Astrocyte (in vitro differentiated cells and primary cell): ENCODE results near the gene NUP58. TPM values are rescaled to one million over a fixed set of nuclear protein-coding genes. Genes with fewer than 3 reads are reported as not detected.

ENCODE experiments used
- DNase-seq: peaks from one replicate; pipeline ENCODE4 v3.0.0-alpha.2; 2010; ENCODE audit warnings: low read depth
- FAIRE-seq: peaks from 2 replicates; lab custom pipeline; 2011; peaks lifted over from hg19 to GRCh38; lab: Jason Lieb, UNC
- H2AFZ ChIP-seq: 2 replicates; pipeline ENCODE4 v1.6.0; 2012; ENCODE audit warnings: low read depth, low read length, inconsistent platforms
- H3K27ac ChIP-seq: 2 replicates; pipeline ENCODE4 v1.5.1; 2011; ENCODE audit warnings: low read depth, low read length, inconsistent platforms
- H3K27me3 ChIP-seq: 2 replicates; pipeline ENCODE4 v1.6.0; 2011; ENCODE audit warnings: low read length, inconsistent platforms; ENCODE audit not compliant: insufficient read depth
- H3K36me3 ChIP-seq: 2 replicates; pipeline ENCODE4 v1.5.1; 2011; ENCODE audit warnings: low read length, inconsistent platforms; ENCODE audit not compliant: insufficient read depth
- H3K4me1 ChIP-seq: 2 replicates; pipeline ENCODE4 v1.5.1; 2011; ENCODE audit warnings: low read length, inconsistent platforms; ENCODE audit not compliant: insufficient read depth
- H3K4me2 ChIP-seq: 2 replicates; pipeline ENCODE4 v1.6.0; 2012; ENCODE audit warnings: low read length, inconsistent platforms
- H3K4me3 ChIP-seq: 2 replicates; pipeline ENCODE4 v1.5.1; 2011; ENCODE audit warnings: low read depth, mild to moderate bottlenecking, low read length, inconsistent platforms; ENCODE audit not compliant: insufficient read depth
- H3K79me2 ChIP-seq: 2 replicates; pipeline ENCODE4 v1.6.0; 2012; ENCODE audit warnings: mild to moderate bottlenecking, low read length, inconsistent platforms; ENCODE audit not compliant: insufficient read depth
- H3K9ac ChIP-seq: 2 replicates; pipeline ENCODE4 v1.6.0; 2012; ENCODE audit warnings: mild to moderate bottlenecking, low read length, inconsistent platforms
- H3K9me3 ChIP-seq: 2 replicates; pipeline ENCODE4 v1.5.1; 2012; ENCODE audit warnings: low read depth, mild to moderate bottlenecking, low read length, inconsistent platforms; ENCODE audit not compliant: insufficient read depth
- H4K20me1 ChIP-seq: 2 replicates; pipeline ENCODE4 v1.6.0; 2012; ENCODE audit warnings: low read length, inconsistent platforms; ENCODE audit not compliant: insufficient read depth
- H3K27ac Mint-ChIP-seq: one replicate; pipeline ENCODE4 v1.8.0; 2021; ENCODE audit warnings: mild to moderate bottlenecking, mixed read lengths; ENCODE audit not compliant: unreplicated experiment
- H3K27me3 Mint-ChIP-seq: one replicate; pipeline ENCODE4 v1.8.0; 2021; ENCODE audit warnings: low read depth, mixed read lengths; ENCODE audit not compliant: unreplicated experiment
- H3K36me3 Mint-ChIP-seq: one replicate; pipeline ENCODE4 v1.8.0; 2021; ENCODE audit warnings: low read depth, mixed read lengths; ENCODE audit not compliant: unreplicated experiment
- H3K4me1 Mint-ChIP-seq: one replicate; pipeline ENCODE4 v1.8.0; 2021; ENCODE audit warnings: low read depth, mixed read lengths; ENCODE audit not compliant: unreplicated experiment
- H3K4me3 Mint-ChIP-seq: one replicate; pipeline ENCODE4 v1.8.0; 2021; ENCODE audit warnings: mild to moderate bottlenecking, moderate library complexity, mixed read lengths; ENCODE audit not compliant: unreplicated experiment
- H3K9me3 Mint-ChIP-seq: one replicate; pipeline ENCODE4 v1.8.0; 2021; ENCODE audit warnings: mild to moderate bottlenecking, mixed read lengths; ENCODE audit not compliant: unreplicated experiment
- EZH2 ChIP-seq: IDR thresholded peaks from 2 replicates; pipeline ENCODE4 v1.6.1; 2012; ENCODE audit warnings: mild to moderate bottlenecking, low read length, inconsistent platforms; ENCODE audit not compliant: insufficient read depth
- total RNA-seq: library from RNA; stranded (reverse); gene quantifications from 2 replicates; pipeline ENCODE4 v1.2.1, GENCODE V29; 2021
- TF ChIP-seq, protein P1 (sequence below): IDR thresholded peaks from 2 replicates; pipeline ENCODE4 v1.5.1; 2011; ENCODE audit warnings: low read depth, mild to moderate bottlenecking, inconsistent platforms, low read length, moderate library complexity; ENCODE audit not compliant: insufficient read depth

The NUP58 gene
- total RNA-seq, 1 donor from 2014 or later = 53.2 TPM

DNA sequence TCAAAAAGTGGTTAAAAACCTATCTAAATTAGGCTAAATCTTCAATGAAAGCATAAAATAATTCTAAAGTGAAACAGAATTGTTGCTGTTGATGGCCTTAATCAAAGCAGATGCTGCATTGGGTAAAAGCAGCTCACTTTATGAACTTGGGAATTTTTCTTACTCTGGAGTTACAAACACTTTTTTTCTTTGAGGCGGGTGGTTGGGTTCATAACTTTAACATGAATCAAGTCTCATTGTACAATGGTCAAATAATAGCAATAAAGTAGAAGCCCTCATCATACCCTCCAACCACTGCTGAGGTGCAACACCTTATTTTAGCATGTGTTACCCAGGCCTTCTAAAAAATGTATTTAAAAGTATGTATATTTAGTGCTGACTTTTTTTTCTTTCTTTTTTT lies 29.1 kb downstream of the NUP58 start:
- Histone ChIP-seq H4K20me1 (peaks cover 11% of the 10 kb centered on the region), H3K27me3 (no peaks in the 10 kb centered on the region), H3K4me1 (peaks cover 8% of the 10 kb centered on the region), H3K4me3 (no peak overlapping the region), H3K79me2 (peaks cover 31% of the 10 kb centered on the region), H3K4me2 (no peak overlapping the region), H3K36me3 (peaks cover 51% of the 10 kb centered on the region), H3K27ac (peak overlapping the region; percentile 43), H3K9me3 (no peaks in the 10 kb centered on the region), H3K9ac (no peak overlapping the region), H2AFZ (no peak overlapping the region)
- Mint-ChIP-seq H3K27ac (peak overlapping the region; percentile 58), H3K36me3 (peaks cover 11% of the 10 kb centered on the region), H3K9me3 (no peaks in the 10 kb centered on the region), H3K4me3 (no peak overlapping the region), H3K4me1 (peaks cover 8% of the 10 kb centered on the region), H3K27me3 (no peaks in the 10 kb centered on the region)
- FAIRE-seq = no peak
- TF ChIP-seq, protein P1, sequence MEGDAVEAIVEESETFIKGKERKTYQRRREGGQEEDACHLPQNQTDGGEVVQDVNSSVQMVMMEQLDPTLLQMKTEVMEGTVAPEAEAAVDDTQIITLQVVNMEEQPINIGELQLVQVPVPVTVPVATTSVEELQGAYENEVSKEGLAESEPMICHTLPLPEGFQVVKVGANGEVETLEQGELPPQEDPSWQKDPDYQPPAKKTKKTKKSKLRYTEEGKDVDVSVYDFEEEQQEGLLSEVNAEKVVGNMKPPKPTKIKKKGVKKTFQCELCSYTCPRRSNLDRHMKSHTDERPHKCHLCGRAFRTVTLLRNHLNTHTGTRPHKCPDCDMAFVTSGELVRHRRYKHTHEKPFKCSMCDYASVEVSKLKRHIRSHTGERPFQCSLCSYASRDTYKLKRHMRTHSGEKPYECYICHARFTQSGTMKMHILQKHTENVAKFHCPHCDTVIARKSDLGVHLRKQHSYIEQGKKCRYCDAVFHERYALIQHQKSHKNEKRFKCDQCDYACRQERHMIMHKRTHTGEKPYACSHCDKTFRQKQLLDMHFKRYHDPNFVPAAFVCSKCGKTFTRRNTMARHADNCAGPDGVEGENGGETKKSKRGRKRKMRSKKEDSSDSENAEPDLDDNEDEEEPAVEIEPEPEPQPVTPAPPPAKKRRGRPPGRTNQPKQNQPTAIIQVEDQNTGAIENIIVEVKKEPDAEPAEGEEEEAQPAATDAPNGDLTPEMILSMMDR = no peak
- TF ChIP-seq EZH2 = no peak
- peak; percentile 61 for DNase-seq

DNA sequence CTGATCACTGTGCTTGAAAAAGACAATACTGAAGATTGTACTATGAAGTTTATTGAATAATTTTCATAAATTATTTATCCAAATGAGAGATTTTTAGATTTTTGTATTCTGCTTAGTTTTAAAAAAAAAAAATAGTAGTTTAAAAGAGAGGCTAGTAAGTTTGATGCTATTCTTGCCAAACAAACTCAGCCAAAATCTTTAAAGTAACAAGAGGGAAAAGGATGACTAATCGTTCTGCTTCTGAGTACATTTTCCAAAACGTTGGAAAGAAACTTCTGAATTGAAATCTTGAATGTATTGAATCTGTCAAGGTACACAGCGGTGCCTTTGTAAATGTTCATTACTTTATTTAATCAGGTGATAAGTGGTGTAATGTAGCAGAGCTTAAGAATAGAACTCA lies 34.4 kb downstream of the NUP58 start:
- Histone ChIP-seq H2AFZ (no peak overlapping the region), H3K9me3 (no peaks in the 10 kb centered on the region), H3K9ac (no peak overlapping the region), H3K36me3 (peaks cover 42% of the 10 kb centered on the region), H3K4me1 (no peaks in the 10 kb centered on the region), H4K20me1 (peaks cover 13% of the 10 kb centered on the region), H3K4me2 (no peak overlapping the region), H3K4me3 (no peak overlapping the region), H3K27me3 (no peaks in the 10 kb centered on the region), H3K79me2 (peaks cover 31% of the 10 kb centered on the region), H3K27ac (no peak overlapping the region)
- no peak overlapping the region for H3K4me3 Mint-ChIP-seq
- H3K4me1 Mint-ChIP-seq = no peaks in the 10 kb centered on the region
- DNase-seq (peak; percentile 4), FAIRE-seq (peak; percentile 32)
- no peaks in the 10 kb centered on the region for H3K9me3 Mint-ChIP-seq
- H3K36me3 Mint-ChIP-seq = peaks cover 2% of the 10 kb centered on the region
- no peak overlapping the region for H3K27ac Mint-ChIP-seq
- TF ChIP-seq, protein P1 = no peak
- TF ChIP-seq EZH2 = no peak
- no peaks in the 10 kb centered on the region for H3K27me3 Mint-ChIP-seq

DNA sequence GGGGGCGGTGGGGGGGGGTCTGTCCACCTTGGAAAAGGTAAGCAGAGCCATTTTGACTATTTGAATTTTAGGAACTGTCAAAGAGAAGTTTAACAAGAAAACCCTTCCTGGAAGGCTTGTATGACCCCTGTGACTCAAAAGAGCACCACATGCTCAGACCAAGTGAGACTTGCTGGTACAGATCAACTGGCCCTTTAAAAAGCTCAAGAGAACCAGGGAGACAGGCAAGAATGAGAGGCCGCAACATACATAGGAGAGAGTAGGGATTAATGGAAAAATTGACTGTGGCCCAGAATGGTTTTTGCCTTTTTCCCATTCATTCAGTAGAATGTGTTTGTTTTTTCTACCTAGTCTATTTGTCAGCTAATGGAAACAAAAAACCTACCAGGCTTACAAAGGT lies 44.2 kb downstream of the NUP58 start:
- H3K27ac ChIP-seq = no peak overlapping the region
- H4K20me1 ChIP-seq = no peaks in the 10 kb centered on the region
- TF ChIP-seq EZH2 = no peak
- TF ChIP-seq, protein P1 = no peak
- no peaks in the 10 kb centered on the region for H3K9me3 ChIP-seq
- no peak overlapping the region for H2AFZ ChIP-seq
- no peaks in the 10 kb centered on the region for H3K4me1 ChIP-seq
- no peak overlapping the region for H3K4me2 ChIP-seq
- H3K36me3 Mint-ChIP-seq = peaks cover 2% of the 10 kb centered on the region
- H3K36me3 ChIP-seq = peaks cover 6% of the 10 kb centered on the region
- H3K4me3 ChIP-seq = no peak overlapping the region
- no peak overlapping the region for H3K4me3 Mint-ChIP-seq
- no peak overlapping the region for H3K27ac Mint-ChIP-seq
- DNase-seq (no peak), FAIRE-seq (no peak)
- no peaks in the 10 kb centered on the region for H3K27me3 ChIP-seq
- H3K27me3 Mint-ChIP-seq = no peaks in the 10 kb centered on the region
- no peaks in the 10 kb centered on the region for H3K4me1 Mint-ChIP-seq
- H3K9me3 Mint-ChIP-seq = no peaks in the 10 kb centered on the region
- H3K9ac ChIP-seq = no peak overlapping the region
- H3K79me2 ChIP-seq = no peaks in the 10 kb centered on the region
